ENCODE results near the gene CD4.
A peak's percentile ranks its signal among the peaks of the same experiment; 100 is the strongest.

The CD4 gene

GRCh38 chr12:6778574-6779550 is 10.5 kb upstream of the CD4 start:
- DNase-seq, result peak; percentile 88

- no peak for DNase-seq
These were observed 9.5 kb upstream of the CD4 start for GRCh38 chr12:6779708-6780432.

DNA sequence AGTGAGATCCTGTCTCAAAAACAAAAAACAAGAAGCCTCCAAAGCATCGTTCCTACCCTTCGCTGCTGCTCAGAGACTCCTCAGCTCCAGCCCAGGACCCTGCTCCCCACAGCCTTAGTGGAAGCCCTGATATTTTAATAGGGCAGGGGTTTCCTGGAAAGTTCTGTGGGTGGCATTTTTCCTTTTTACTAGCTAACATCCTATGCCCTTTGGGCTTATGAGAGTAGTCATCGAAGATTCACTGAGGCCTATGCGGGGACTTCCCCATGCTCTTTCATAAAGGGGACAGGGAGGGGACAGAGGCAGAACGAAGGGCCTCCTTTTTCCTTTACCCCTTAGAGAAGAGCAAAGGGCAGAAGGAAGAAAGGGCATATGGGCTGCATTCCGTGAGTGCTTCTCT is 8.8 kb upstream of the CD4 start:
- no peak for DNase-seq

DNA sequence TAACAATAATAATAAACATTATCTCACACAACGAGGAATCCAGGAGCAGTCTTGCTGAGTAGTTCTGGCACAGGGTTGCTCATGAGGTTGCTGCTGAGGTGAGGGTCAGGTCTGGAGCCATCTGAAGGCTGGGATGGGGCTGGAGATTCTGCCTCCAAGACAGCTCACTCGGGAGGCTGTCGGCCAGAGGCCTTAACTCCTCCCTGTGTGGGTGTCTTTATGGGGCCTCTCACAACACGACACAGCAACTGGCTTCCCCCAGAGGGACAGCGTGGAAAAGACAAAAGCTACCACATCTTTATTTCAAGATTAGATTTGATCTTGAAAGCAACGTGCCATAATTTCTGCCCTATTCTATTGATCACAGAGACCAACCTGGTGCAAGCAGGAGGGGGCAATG is 7.2 kb upstream of the CD4 start:
- DNase-seq, result no peak

GRCh38 chr12:6782850-6783566 is 6.3 kb upstream of the CD4 start:
- no peak for DNase-seq

DNA sequence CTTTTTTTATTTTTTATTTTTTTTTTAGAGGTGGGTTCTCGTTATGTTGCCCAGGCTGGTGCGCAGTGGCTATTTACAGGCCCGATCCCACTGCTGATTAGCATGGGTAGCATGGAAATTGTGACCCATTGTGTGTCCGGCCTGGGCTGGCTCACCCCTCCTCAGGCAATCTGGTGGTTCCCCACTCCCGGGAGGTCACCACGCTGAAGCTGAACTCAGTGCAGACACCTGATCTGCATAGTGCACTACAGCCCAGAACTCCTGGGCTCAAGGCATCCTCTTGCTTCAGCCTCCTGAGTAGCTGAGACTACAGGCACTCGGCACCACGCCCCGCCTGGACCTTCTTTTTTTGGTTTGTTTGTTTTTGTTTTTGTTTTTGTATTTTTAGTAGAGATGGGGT is 5.5 kb upstream of the CD4 start:
- DNase-seq, result no peak

DNA sequence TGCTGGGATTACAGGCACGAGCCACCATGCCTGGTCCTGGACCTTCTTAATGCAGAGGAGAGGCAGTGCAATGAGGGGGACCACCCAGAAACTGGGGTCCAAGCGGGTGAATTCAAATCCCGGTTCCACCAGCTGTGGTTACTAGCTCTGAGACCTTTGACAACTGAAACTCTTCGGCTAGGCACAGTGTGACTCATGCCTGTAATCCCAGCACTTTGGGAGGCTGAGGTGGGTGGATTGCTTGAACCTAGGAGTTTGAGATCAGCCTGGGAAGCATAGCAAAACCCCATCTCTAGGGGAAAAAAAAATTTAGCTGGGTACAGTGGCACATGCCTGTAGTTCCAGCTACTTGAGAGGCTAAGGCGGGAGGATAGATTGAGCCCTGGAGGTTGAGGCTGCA is 5.0 kb upstream of the CD4 start:
- no peak for DNase-seq

- no peak for DNase-seq
These were observed 4.6 kb upstream of the CD4 start for GRCh38 chr12:6784761-6785160.

- DNase-seq, result no peak
These were observed 2.8 kb upstream of the CD4 start for GRCh38 chr12:6786416-6787094.

- no peak for DNase-seq
These were observed 2.0 kb upstream of the CD4 start for GRCh38 chr12:6787309-6787708.

DNA sequence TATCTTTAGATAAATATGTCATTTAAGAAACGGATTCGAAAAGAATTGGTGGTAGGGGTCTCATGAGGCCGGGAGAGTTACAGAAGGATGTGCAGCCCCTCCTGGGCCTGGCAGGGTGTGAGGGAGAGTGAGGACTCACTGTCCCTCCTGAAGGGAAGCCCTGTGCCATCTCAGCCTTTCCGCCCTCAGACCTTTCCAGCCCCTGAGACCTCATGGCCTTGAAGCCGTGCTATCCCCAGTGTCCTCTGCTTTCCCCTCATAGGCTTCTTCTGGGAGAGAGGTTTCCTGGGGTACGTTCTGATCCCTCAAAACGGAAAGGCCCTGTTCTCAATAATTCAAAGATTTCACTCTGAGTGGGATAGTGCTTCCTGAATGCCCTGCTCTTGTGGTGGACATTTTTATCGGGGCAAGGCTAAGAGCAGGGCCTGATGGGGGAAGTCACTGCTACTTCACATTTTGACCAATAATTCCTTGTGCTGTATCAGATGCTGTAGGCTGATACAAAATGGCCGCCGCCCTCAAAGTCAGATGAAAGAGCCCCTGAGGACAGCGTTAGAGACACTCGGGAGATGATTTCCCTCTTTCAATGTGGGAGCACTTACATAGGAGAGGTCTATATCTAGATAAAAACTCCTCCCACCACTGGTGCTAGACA is 1.3 kb downstream of the CD4 start:
- peak; percentile 64 for DNase-seq

DNA sequence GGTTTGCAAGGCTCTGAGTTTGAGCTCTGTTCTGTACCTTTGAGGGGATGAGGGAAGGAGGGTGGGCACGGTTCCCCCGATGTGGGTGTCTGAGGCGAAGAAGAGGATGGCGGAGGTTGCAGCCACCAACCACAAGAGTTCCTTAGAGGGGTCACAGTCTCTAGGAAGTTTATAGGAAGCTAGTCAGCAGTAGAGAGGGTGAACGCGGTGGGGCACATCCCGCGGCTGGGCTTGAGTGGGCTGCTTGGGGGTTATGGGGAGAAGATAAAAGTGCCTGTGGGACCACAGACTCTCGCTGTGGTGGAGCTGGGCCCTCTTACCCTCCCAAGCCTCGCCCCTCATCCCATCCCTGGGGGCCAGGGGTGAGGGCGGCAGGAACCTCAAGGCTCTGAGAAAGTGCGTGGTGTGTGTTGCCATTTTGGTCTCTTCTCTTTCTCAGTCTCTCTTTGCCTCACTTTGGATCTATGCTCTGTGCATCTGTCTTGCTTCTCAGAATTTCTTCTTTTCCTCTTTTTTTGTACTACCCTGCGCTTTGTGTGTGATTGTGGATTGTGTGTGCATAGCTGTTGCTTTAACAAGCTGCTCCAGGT is 2.7 kb downstream of the CD4 start:
- no peak for DNase-seq

DNA sequence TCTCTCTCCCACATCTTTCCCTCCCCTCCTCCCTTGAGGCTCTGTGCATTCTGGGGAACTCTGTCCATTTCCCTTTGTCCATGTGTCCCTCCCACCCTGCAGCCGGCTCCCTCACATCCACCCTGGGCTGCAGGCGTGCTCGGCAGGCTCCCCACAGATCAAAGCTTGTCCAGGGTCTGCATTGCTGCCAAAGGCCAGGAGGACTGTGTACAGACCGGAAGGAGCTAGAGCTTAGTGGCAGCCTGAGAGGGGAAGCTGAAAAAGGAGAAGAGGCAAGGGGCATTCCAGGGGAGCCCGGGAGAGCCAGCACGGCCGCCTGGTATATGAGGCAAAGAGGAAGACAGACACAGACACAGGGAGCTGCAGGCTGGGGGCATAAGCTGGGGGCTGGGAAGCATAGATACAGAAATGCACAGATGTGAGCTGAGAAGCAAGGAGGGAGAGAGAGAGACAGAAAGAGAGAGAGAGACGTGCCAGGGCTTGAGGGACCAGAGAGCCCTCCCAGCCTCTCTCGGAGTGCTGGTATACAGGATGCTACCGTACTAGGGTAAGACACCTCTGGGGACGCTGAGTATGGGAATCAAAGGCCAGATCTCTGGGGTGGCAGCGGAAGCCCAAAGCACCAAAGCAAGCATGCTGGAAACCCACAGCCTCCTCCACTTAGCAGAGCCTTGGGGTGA is 3.3 kb downstream of the CD4 start:
- DNase-seq, result no peak

DNA sequence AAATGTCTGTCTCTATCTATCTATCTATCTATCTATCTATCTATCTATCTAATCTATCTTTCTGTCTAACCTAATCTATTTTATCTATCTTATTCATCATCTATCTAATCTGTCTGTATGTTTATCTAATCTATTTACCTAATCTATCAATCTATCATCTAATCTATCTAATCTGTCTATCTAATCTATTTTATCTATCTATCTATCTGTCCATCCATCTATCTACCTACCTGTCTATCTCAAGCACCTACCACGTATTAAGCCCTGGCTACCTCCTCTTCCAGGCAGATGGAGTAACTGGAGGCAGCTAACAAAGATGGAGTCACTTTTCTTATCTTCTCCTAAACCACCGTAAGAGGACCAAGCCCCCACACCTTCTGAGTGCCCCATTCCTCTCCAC is 5.8 kb downstream of the CD4 start:
- DNase-seq, result no peak

DNA sequence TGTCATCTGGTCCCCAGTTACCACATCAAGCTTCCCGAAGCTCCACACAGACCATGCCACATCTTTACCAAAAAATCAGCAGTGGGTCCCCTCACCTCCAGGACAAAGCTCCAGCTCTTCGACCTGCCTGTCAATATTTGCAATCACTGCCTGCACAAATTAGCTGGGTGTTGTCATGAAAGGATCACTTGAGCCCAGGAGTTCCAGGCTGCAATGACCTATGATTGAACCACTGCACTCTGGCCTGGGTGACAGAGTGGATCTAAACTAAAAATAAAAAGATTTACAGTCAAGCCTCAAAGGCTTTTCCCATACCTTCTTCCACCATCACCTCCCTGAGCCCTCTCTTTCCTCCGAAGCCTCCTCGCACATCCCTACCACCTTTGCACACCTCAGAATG is 7.2 kb downstream of the CD4 start:
- no peak for DNase-seq

DNA sequence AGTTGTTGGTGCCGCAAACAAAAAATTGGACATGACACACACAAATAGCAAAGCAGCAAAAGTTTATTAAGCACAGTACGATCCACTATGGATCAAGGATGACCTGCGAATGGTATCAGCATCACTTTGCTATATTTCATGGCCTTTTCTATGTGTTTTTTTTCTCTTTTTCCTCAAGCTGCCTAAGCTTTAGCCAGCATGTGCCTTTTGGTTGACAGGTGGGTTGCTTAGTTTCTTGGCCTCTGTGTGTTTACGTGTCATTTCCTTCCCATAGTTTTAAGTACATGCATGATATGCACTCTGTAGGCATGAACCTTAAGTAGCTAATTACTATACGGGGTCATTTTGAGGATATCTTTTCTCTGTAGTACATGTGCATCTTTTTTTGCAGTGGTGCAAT is 9.8 kb downstream of the CD4 start:
- no peak for DNase-seq

DNA sequence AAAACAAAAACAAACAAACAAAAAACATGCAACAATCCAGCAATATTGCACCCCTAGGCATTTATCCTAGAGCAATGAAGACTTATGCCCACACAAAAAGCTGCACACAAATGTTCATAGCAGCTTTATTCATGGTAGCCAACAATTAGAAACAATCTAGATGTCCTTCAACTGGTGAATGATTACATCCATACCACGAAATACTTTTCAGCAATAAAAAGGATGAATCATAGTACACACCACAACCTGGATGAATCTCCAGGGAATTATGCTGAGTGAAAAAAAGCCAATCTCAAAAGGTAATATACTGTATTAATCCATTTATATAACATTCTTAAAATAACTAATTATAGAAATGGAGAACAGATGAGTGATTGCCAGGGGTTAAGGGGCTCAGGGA is 17.8 kb downstream of the CD4 start:
- no peak for DNase-seq

GRCh38 chr12:6809056-6809455 is 19.7 kb downstream of the CD4 start:
- no peak for DNase-seq

- no peak for DNase-seq
These were observed 21.4 kb downstream of the CD4 start for GRCh38 chr12:6810758-6811157.

GRCh38 chr12:6813363-6813762 is 24.0 kb downstream of the CD4 start:
- no peak for DNase-seq

DNA sequence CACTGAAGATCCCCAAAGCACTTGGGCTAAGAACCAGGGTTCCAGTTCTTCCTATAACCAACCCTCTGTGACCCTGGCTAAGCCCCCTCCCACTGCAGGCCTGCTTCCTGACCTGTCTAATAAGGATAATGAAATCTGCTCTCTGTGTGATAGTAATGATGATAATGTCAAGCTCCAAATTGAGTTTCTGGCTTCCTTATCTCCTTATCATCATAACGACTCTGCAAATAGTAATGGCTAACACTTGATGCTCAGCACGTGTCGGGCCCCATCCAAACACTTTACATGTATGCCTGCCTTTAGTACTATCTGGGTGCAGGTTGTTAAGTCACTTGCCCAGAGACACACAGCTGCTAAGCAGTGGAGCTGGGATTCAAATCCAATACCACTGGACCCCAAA is 27.3 kb downstream of the CD4 start:
- DNase-seq, result no peak

Data from stimulated activated CD4-positive, alpha-beta T cell treated with anti-CD3 and anti-CD28 coated beads, Interleukin-1b, Interleukin-23, amount 100 ng/mL, for 48 hours (primary cell).